Aorta (tissue), 5 donors: ENCODE data around the gene PCNX1. TPM values are rescaled to one million over a fixed set of nuclear protein-coding genes. Genes with fewer than 3 reads are reported as not detected.

Experiments
- ATAC-seq: fragments of 200-7000 bp; cut with Tn5 transposase; one replicate; pipeline ENCODE4 v1.9.1; 2022; ENCODE audit warnings: moderate library complexity; ENCODE audit not compliant: low FRiP score
- DNase-seq, 2 donors: peaks; one replicate each; pipeline ENCODE4 v3.0.0-alpha.2; 2020
- H3K27ac ChIP-seq, 2 donors: one replicate each; pipeline ENCODE4 v1.5.1; 2013; ENCODE audit warnings: low read length in 2 of 2, mild to moderate bottlenecking in 2 of 2, moderate library complexity in 2 of 2, control low read depth in 1 of 2, inconsistent platforms in 1 of 2, low read depth in 1 of 2
- H3K27me3 ChIP-seq, 2 donors: one replicate each; pipeline ENCODE4 v1.6.1; 2013; ENCODE audit warnings: control low read depth in 1 of 2, low read length in 1 of 2, mild to moderate bottlenecking in 1 of 2, moderate library complexity in 1 of 2; ENCODE audit not compliant: insufficient read depth in 2 of 2, control insufficient read depth in 1 of 2
- H3K36me3 ChIP-seq, 2 donors: one replicate each; pipeline ENCODE4 v1.6.1; 2013; ENCODE audit warnings: control low read depth in 1 of 2, low read length in 1 of 2, mild to moderate bottlenecking in 1 of 2; ENCODE audit not compliant: insufficient read depth in 2 of 2, control insufficient read depth in 1 of 2
- H3K4me1 ChIP-seq, 2 donors: one replicate each; pipeline ENCODE4 v1.6.1; 2013; ENCODE audit warnings: low read length in 2 of 2, control low read depth in 1 of 2, mild to moderate bottlenecking in 1 of 2, moderate library complexity in 1 of 2; ENCODE audit not compliant: insufficient read depth in 2 of 2, control insufficient read depth in 1 of 2
- H3K4me3 ChIP-seq, 2 donors: one replicate each; pipeline ENCODE4 v1.5.1; 2013; ENCODE audit warnings: low read length in 2 of 2, control low read depth in 1 of 2, mild to moderate bottlenecking in 1 of 2
- H3K9me3 ChIP-seq: one replicate; pipeline ENCODE4 v1.6.1; 2013; ENCODE audit warnings: mild to moderate bottlenecking, low read length; ENCODE audit not compliant: control insufficient read depth
- WGBS, 2 donors: extraction: QIAGEN DNeasy Blood & Tissue Kit; methylation state at CpG; one replicate each; pipeline ENCODE4 v1.1.7; 2013; 5-methylcytosine and 5-hydroxymethylcytosine counted together
- intact Hi-C, 2 donors: fragments of 100-400 bp; cut with DNase I; formaldehyde crosslinking; loops; one replicate each; pipeline versions ENCODE4 v1.14.2 to v1.15.0; 2022
- polyA plus RNA-seq, 2 donors: library from polyadenylated mRNA; stranded (reverse); fragments of 200-250 nt; gene quantifications; one replicate each; pipeline ENCODE4 v1.2.3, GENCODE V29; 2013
- total RNA-seq, 2 donors: library from RNA; stranded (reverse); fragmentation: NEBNext Ultra II Directional; extraction: Animal tissue kit (Norgen Biotek cat#: 25700); gene quantifications; one replicate each; pipeline ENCODE4 v1.2.1, GENCODE V29; 2021
- donor health status: healthy with polysubstance abuse.
- donor health status: Bipolar disorder and iron deficiency.
- donor health status: DM: no; HTN: no; CAD: no.
- donor health status: DM: no; HTN: no; CAD: no.
- donor health status: DM: yes; HTN: yes; CAD: no.

PCNX1 gene
- total and polyA plus RNA-seq, 4 donors: 3.4 to 96.4 (median 40.4) TPM

DNA sequence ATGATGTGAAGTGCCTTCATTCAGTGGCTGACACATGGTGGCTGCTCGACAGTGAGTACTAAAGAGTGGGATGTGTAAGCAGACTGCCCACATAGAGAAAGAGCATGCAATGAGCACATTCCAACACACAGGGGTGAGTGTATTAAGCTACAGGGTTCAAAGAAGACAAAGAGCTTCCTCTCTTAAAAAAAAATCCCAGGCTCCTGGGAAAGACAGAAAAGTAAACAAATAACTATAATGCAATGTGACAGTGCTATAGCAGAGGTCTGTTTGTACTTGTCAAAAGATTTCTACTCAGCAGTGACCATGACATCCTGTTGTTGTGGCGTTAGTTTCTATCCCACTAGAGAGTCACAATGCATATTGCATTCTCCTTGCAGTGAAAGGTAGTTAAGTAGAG is 12.4 kb upstream of the PCNX1 start:
- Histone ChIP-seq H3K4me1 (peaks cover 5 to 9% of the 10 kb centered on the region in 2 donors), H3K27ac (no peak overlapping the region), H3K9me3 (no peaks in the 10 kb centered on the region), H3K27me3 (no peaks in the 10 kb centered on the region), H3K36me3 (no peaks in the 10 kb centered on the region), H3K4me3 (no peak overlapping the region)
- ATAC-seq (no peak), DNase-seq (no peak)
- intact Hi-C loops: no loop called here
- 85 to 87% methylated on average over 2 of the region's 2 CpGs for WGBS, 2 donors

- WGBS, 2 donors: 71 to 72% methylated on average over 1 of the region's 1 CpG
- Histone ChIP-seq H3K4me3 (no peak overlapping the region), H3K27ac (no peak overlapping the region), H3K9me3 (no peaks in the 10 kb centered on the region), H3K36me3 (no peaks in the 10 kb centered on the region), H3K27me3 (no peaks in the 10 kb centered on the region), H3K4me1 (peaks cover 5 to 9% of the 10 kb centered on the region in 2 donors)
- no peak for DNase-seq
- intact Hi-C loops: no loop called here
- no peak for ATAC-seq
Measured at GRCh38 chr14:70896317-70896716, 10.9 kb upstream of the PCNX1 start.

- Histone ChIP-seq H3K27ac (peak overlapping the region; percentile 43 to 97), H3K4me3 (no peak overlapping the region), H3K36me3 (no peaks in the 10 kb centered on the region), H3K27me3 (no peaks in the 10 kb centered on the region), H3K4me1 (peaks cover 8 to 12% of the 10 kb centered on the region in 2 donors), H3K9me3 (no peaks in the 10 kb centered on the region)
- 73 to 80% methylated on average over 3 of the region's 3 CpGs for WGBS, 2 donors
- DNase-seq (no peak), ATAC-seq (peak; percentile 36)
- intact Hi-C loops: no loop called here
Measured at GRCh38 chr14:70896981-70897380, 10.3 kb upstream of the PCNX1 start.

GRCh38 chr14:70897464-70897863 is 9.8 kb upstream of the PCNX1 start:
- no peaks in the 10 kb centered on the region for H3K36me3 ChIP-seq
- H3K9me3 ChIP-seq: no peaks in the 10 kb centered on the region
- no peak overlapping the region for H3K4me3 ChIP-seq
- no peaks in the 10 kb centered on the region for H3K27me3 ChIP-seq
- peak overlapping the region; percentile 61 to 97 for H3K27ac ChIP-seq
- peak; percentile 85 for ATAC-seq
- intact Hi-C loops: no loop called here
- peaks cover 8 to 12% of the 10 kb centered on the region in 2 donors for H3K4me1 ChIP-seq
- 2 to 9% methylated on average over 2 of the region's 2 CpGs for WGBS, 2 donors
- no peak for DNase-seq

- Histone ChIP-seq H3K27me3 (no peaks in the 10 kb centered on the region), H3K9me3 (no peaks in the 10 kb centered on the region), H3K4me1 (peaks cover 8 to 12% of the 10 kb centered on the region in 2 donors), H3K36me3 (no peaks in the 10 kb centered on the region), H3K27ac (peak overlapping the region; percentile 14 to 61), H3K4me3 (no peak overlapping the region)
- WGBS, 2 donors: 49 to 55% methylated on average over 3 of the region's 3 CpGs
- DNase-seq (no peak), ATAC-seq (no peak)
- intact Hi-C loops: no loop called here
Measured at GRCh38 chr14:70898111-70898745, 9.0 kb upstream of the PCNX1 start.

- WGBS, 2 donors: 5 to 17% methylated on average over 1 of the region's 1 CpG
- DNase-seq (no peak), ATAC-seq (no peak)
- no peaks in the 10 kb centered on the region for H3K36me3 ChIP-seq
- intact Hi-C loops: loop anchor here (5.0 to 10.0 kb wide), 3 partner anchors 74 to 79 kb away; no protein-coding TSS in a partner anchor
- no peak overlapping the region for H3K4me3 ChIP-seq
- H3K27me3 ChIP-seq: no peaks in the 10 kb centered on the region
- peaks cover 12 to 14% of the 10 kb centered on the region in 2 donors for H3K4me1 ChIP-seq
- H3K9me3 ChIP-seq: no peaks in the 10 kb centered on the region
- peak overlapping the region in 1 of 2 donors; percentile 93 for H3K27ac ChIP-seq
Measured at GRCh38 chr14:70901269-70901668, 6.0 kb upstream of the PCNX1 start.

DNA sequence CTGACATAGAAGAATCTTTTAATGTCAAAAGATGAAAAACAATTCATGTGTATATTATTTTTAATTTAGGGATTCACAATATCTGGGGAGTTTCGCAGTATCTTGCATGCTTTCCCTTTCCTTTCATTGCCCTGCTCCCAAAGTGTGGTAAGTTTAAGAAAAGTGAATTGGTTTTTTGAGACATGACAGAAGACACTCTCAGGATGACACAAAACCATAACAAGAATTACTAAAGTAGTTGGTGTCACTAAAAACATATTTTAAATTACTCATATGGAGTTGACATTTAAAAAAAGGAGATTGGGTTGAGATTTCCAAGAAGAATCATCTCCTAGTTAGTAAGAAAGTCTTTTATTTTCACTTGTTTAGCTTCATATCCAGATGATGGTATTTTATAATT is 5.1 kb upstream of the PCNX1 start:
- ATAC-seq: no peak
- WGBS, 2 donors: 97 to 98% methylated on average over 1 of the region's 1 CpG
- no peaks in the 10 kb centered on the region for H3K27me3 ChIP-seq
- peaks cover 9 to 11% of the 10 kb centered on the region in 2 donors for H3K4me1 ChIP-seq
- no peak overlapping the region for H3K27ac ChIP-seq
- intact Hi-C loops: loop anchor here (5.0 to 10.0 kb wide), 3 partner anchors 73 to 80 kb away; no protein-coding TSS in a partner anchor
- no peak overlapping the region for H3K4me3 ChIP-seq
- DNase-seq: no peak
- no peaks in the 10 kb centered on the region for H3K36me3 ChIP-seq
- no peaks in the 10 kb centered on the region for H3K9me3 ChIP-seq

DNA sequence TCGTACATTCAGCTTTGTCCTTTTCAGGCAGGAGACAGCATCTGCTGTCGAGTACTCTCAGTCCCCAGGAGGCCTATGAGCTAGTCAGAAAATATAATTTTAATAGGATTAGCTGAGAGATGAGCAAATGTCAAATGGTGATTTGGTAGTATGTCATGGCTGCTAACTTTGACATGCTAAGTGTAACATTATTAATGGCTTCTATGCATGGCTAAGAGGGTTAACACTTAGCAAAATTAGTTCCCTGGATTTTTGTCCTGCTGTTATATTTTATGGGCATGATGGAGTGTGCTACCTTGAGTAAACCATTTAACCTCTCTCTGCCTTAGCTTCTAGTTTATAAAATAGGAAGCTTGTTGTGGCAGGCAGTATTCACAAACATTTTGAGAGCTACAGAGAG is 2.9 kb upstream of the PCNX1 start:
- Histone ChIP-seq H3K27me3 (no peaks in the 10 kb centered on the region), H3K27ac (no peak overlapping the region), H3K36me3 (no peaks in the 10 kb centered on the region), H3K4me1 (peaks cover 5 to 11% of the 10 kb centered on the region in 2 donors), H3K4me3 (no peak overlapping the region), H3K9me3 (no peaks in the 10 kb centered on the region)
- WGBS, 2 donors: 93 to 97% methylated on average over 2 of the region's 2 CpGs
- ATAC-seq: no peak
- intact Hi-C loops: loop anchor here (5.0 to 10.0 kb wide), 3 partner anchors 70 to 82 kb away; no protein-coding TSS in a partner anchor
- DNase-seq: no peak

GRCh38 chr14:70905301-70905700 is 2.0 kb upstream of the PCNX1 start:
- H3K36me3 ChIP-seq: no peaks in the 10 kb centered on the region
- H3K27me3 ChIP-seq: no peaks in the 10 kb centered on the region
- WGBS, 2 donors: 37 to 38% methylated on average over 9 of the region's 9 CpGs
- no peak for ATAC-seq
- peak overlapping the region; percentile 21 to 71 for H3K27ac ChIP-seq
- intact Hi-C loops: loop anchor here (5.0 to 10.0 kb wide), 3 partner anchors 67 to 80 kb away; no protein-coding TSS in a partner anchor
- H3K9me3 ChIP-seq: no peaks in the 10 kb centered on the region
- peaks cover 10 to 12% of the 10 kb centered on the region in 2 donors for H3K4me1 ChIP-seq
- DNase-seq: no peak
- H3K4me3 ChIP-seq: no peak overlapping the region
